ENCODE results near the gene ABCG5. TPM values are rescaled to one million over a fixed set of nuclear protein-coding genes. Genes with fewer than 3 reads are reported as not detected.

ABCG5 gene
- total RNA-seq, 2 experiments from 2014 or later = not detected

GRCh38 chr2:43874776-43875451 lies 36.3 kb upstream of the ABCG5 start:
- no peak overlapping the region for H3K27ac ChIP-seq (ENCODE audit: low read depth in 1 of 2, low read length in 2 of 2)
- peaks cover 0 to 2% of the 10 kb centered on the region in 2 experiments for H3K27me3 ChIP-seq (ENCODE audit: control insufficient read depth in 1 of 2, insufficient read depth in 2 of 2, low read length in 2 of 2)
- Mint-ChIP-seq H3K4me1 (ENCODE audit: low read depth) (peaks cover 9% of the 10 kb centered on the region), H3K27ac (no peak overlapping the region), H3K4me3 (no peak overlapping the region), H3K27me3 (peaks cover 48% of the 10 kb centered on the region), H3K36me3 (ENCODE audit: low read depth) (no peaks in the 10 kb centered on the region), H3K9me3 (no peaks in the 10 kb centered on the region)
- H3K4me3 ChIP-seq (ENCODE audit: low read length) = no peak overlapping the region
- H3K36me3 ChIP-seq (ENCODE audit: insufficient read depth, low read length) = no peaks in the 10 kb centered on the region
- no peak for ATAC-seq (ENCODE audit: poor library complexity)
- TF ChIP-seq CTCF (IDR thresholded peaks at IDR 0.05) = no peak
- no peaks in the 10 kb centered on the region for H3K9me3 ChIP-seq (ENCODE audit: control insufficient read depth in 1 of 2, insufficient read depth in 1 of 2, low read length in 2 of 2)
- intact Hi-C loops (cut with DNase I, micrococcal nuclease) = no loop called here
- H3K4me1 ChIP-seq (ENCODE audit: insufficient read depth, low read length) = peaks cover 6% of the 10 kb centered on the region
- POLR2A ChIA-PET = no interaction called here
- CTCF ChIA-PET = no interaction called here
- no peak for DNase-seq

GRCh38 chr2:43872151-43872550 lies 33.5 kb upstream of the ABCG5 start:
- Histone ChIP-seq H3K27me3 (ENCODE audit: control insufficient read depth in 1 of 2, insufficient read depth in 2 of 2, low read length in 2 of 2) (peaks cover 0 to 2% of the 10 kb centered on the region in 2 experiments), H3K4me1 (ENCODE audit: insufficient read depth, low read length) (no peaks in the 10 kb centered on the region), H3K4me3 (ENCODE audit: low read length) (no peak overlapping the region), H3K27ac (ENCODE audit: low read depth in 1 of 2, low read length in 2 of 2) (no peak overlapping the region), H3K36me3 (ENCODE audit: insufficient read depth, low read length) (no peaks in the 10 kb centered on the region), H3K9me3 (ENCODE audit: control insufficient read depth in 1 of 2, insufficient read depth in 1 of 2, low read length in 2 of 2) (no peaks in the 10 kb centered on the region)
- Mint-ChIP-seq H3K4me1 (ENCODE audit: low read depth) (no peaks in the 10 kb centered on the region), H3K27ac (no peak overlapping the region), H3K9me3 (no peaks in the 10 kb centered on the region), H3K4me3 (no peak overlapping the region), H3K27me3 (peaks cover 56% of the 10 kb centered on the region), H3K36me3 (ENCODE audit: low read depth) (no peaks in the 10 kb centered on the region)
- no peak for DNase-seq
- POLR2A ChIA-PET = no interaction called here
- CTCF ChIA-PET = no interaction called here
- no peak for TF ChIP-seq CTCF (IDR thresholded peaks at IDR 0.05)
- ATAC-seq (ENCODE audit: poor library complexity) = no peak
- intact Hi-C loops (cut with DNase I, micrococcal nuclease) = no loop called here

GRCh38 chr2:43855292-43855691 lies 16.7 kb upstream of the ABCG5 start:
- DNase-seq (no peak), ATAC-seq (ENCODE audit: poor library complexity) (no peak)
- H3K9me3 ChIP-seq (ENCODE audit: control insufficient read depth in 1 of 2, insufficient read depth in 1 of 2, low read length in 2 of 2) = peaks cover 0 to 8% of the 10 kb centered on the region in 2 experiments
- H3K36me3 ChIP-seq (ENCODE audit: insufficient read depth, low read length) = no peaks in the 10 kb centered on the region
- no peaks in the 10 kb centered on the region for H3K36me3 Mint-ChIP-seq (ENCODE audit: low read depth)
- CTCF ChIA-PET = no interaction called here
- H3K27ac ChIP-seq (ENCODE audit: low read depth in 1 of 2, low read length in 2 of 2) = no peak overlapping the region
- H3K4me1 Mint-ChIP-seq (ENCODE audit: low read depth) = no peaks in the 10 kb centered on the region
- H3K4me3 Mint-ChIP-seq = no peak overlapping the region
- TF ChIP-seq CTCF (IDR thresholded peaks at IDR 0.05) = no peak
- POLR2A ChIA-PET = no interaction called here
- intact Hi-C loops (cut with DNase I, micrococcal nuclease) = no loop called here
- H3K27me3 ChIP-seq (ENCODE audit: control insufficient read depth in 1 of 2, insufficient read depth in 2 of 2, low read length in 2 of 2) = peaks cover 10 to 41% of the 10 kb centered on the region in 2 experiments
- H3K27ac Mint-ChIP-seq = no peak overlapping the region
- H3K4me3 ChIP-seq (ENCODE audit: low read length) = no peak overlapping the region
- H3K4me1 ChIP-seq (ENCODE audit: insufficient read depth, low read length) = no peaks in the 10 kb centered on the region
- no peaks in the 10 kb centered on the region for H3K9me3 Mint-ChIP-seq
- H3K27me3 Mint-ChIP-seq = peaks cover 69% of the 10 kb centered on the region

Data from CD4-positive, alpha-beta T cell (primary cell).